Memory B cell (primary cell): ENCODE measurements around the gene OR51T1.
"Not testable (repeated sequence)": the region's sequence is repeated elsewhere in the genome, so short reads cannot be mapped to it uniquely, and the experiment has no call there.

Experiments used
- ATAC-seq: fragments of 150-1000 bp; cut with Tn5 transposase; 2 replicates; pipeline ENCODE4 v1.10.0; 2021; ENCODE audit warnings: low read depth, mild to moderate bottlenecking, moderate library complexity
- DNase-seq, 2 donors: peaks; one replicate each; pipeline ENCODE4 v3.0.0; 2022; ENCODE audit warnings: low spot score in 2 of 2
- H3K27ac Mint-ChIP-seq: one replicate; pipeline ENCODE4 v1.8.0; 2022; ENCODE audit warnings: mild to moderate bottlenecking, moderate library complexity, mixed read lengths
- H3K27me3 Mint-ChIP-seq: one replicate; pipeline ENCODE4 v1.8.0; 2022; ENCODE audit warnings: mixed read lengths
- H3K36me3 Mint-ChIP-seq: one replicate; pipeline ENCODE4 v1.8.0; 2022; ENCODE audit warnings: mild to moderate bottlenecking, mixed read lengths
- H3K4me1 Mint-ChIP-seq: one replicate; pipeline ENCODE4 v1.8.0; 2022; ENCODE audit warnings: mixed read lengths
- H3K4me3 Mint-ChIP-seq: one replicate; pipeline ENCODE4 v1.8.0; 2022; ENCODE audit warnings: mild to moderate bottlenecking, moderate library complexity, mixed read lengths
- H3K9me3 Mint-ChIP-seq: one replicate; pipeline ENCODE4 v1.8.0; 2022; ENCODE audit warnings: mixed read lengths

Gene OR51T1

GRCh38 chr11:4881860-4882500, at the start of gene OR51T1:
Gene OR51T1 (plus strand): TSS chr11:4881900. CDS start chr11:4881900, 0 bp downstream.
- ATAC-seq (no peak), DNase-seq (no peak)
- H3K27me3 Mint-ChIP-seq = peaks cover 4% of the 10 kb centered on the region
- no peak within 1 kb of the TSS for H3K27ac Mint-ChIP-seq
- no peaks in the 10 kb centered on the region for H3K4me1 Mint-ChIP-seq
- no peak within 1 kb of the TSS for H3K4me3 Mint-ChIP-seq
- H3K36me3 Mint-ChIP-seq = no peaks in the 10 kb centered on the region
- no peaks in the 10 kb centered on the region for H3K9me3 Mint-ChIP-seq

- no peak for DNase-seq
- Mint-ChIP-seq H3K27me3 (no peaks in the 10 kb centered on the region), H3K36me3 (no peaks in the 10 kb centered on the region), H3K9me3 (peaks cover 5% of the 10 kb centered on the region), H3K4me1 (no peaks in the 10 kb centered on the region), H3K4me3 (no peak overlapping the region), H3K27ac (no peak overlapping the region)
- ATAC-seq = no peak
Observed at GRCh38 chr11:4839851-4840549, 41.7 kb upstream of the OR51T1 start.

GRCh38 chr11:4848908-4849532, 32.7 kb upstream of the OR51T1 start, which contains the start of gene OR51S1:
Gene OR51S1 (minus strand): TSS chr11:4849208. CDS start chr11:4849208, 0 bp downstream.
- Mint-ChIP-seq H3K36me3 (no peaks in the 10 kb centered on the region), H3K4me3 (no peak within 1 kb of the TSS), H3K4me1 (no peaks in the 10 kb centered on the region), H3K27ac (no peak within 1 kb of the TSS), H3K9me3 (peaks cover under 1% of the 10 kb centered on the region), H3K27me3 (peaks cover 7% of the 10 kb centered on the region)
- ATAC-seq (no peak), DNase-seq (no peak)

GRCh38 chr11:4851033-4851432, 30.7 kb upstream of the OR51T1 start:
- H3K4me1 Mint-ChIP-seq = no peaks in the 10 kb centered on the region
- no peaks in the 10 kb centered on the region for H3K36me3 Mint-ChIP-seq
- peaks cover 1% of the 10 kb centered on the region for H3K9me3 Mint-ChIP-seq
- DNase-seq (no peak), ATAC-seq (no peak)
- no peak overlapping the region for H3K27ac Mint-ChIP-seq
- H3K27me3 Mint-ChIP-seq = peaks cover 9% of the 10 kb centered on the region
- no peak overlapping the region for H3K4me3 Mint-ChIP-seq

- not testable (repeated sequence) for DNase-seq, H3K36me3 Mint-ChIP-seq, H3K4me1 Mint-ChIP-seq, H3K27ac Mint-ChIP-seq, ATAC-seq, H3K9me3 Mint-ChIP-seq, H3K27me3 Mint-ChIP-seq, H3K4me3 Mint-ChIP-seq
Observed at GRCh38 chr11:4854286-4854685, 27.4 kb upstream of the OR51T1 start.

GRCh38 chr11:4862447-4863236, 19.1 kb upstream of the OR51T1 start:
- no peaks in the 10 kb centered on the region for H3K4me1 Mint-ChIP-seq
- H3K36me3 Mint-ChIP-seq = no peaks in the 10 kb centered on the region
- H3K27ac Mint-ChIP-seq = no peak overlapping the region
- H3K27me3 Mint-ChIP-seq = peaks cover 4% of the 10 kb centered on the region
- DNase-seq = no peak
- H3K4me3 Mint-ChIP-seq = no peak overlapping the region
- peaks cover 5% of the 10 kb centered on the region for H3K9me3 Mint-ChIP-seq
- no peak for ATAC-seq

GRCh38 chr11:4863876-4864275, 17.8 kb upstream of the OR51T1 start:
- Mint-ChIP-seq H3K27me3 (peaks cover 4% of the 10 kb centered on the region), H3K9me3 (peaks cover 5% of the 10 kb centered on the region), H3K27ac (no peak overlapping the region), H3K4me3 (no peak overlapping the region), H3K36me3 (no peaks in the 10 kb centered on the region), H3K4me1 (no peaks in the 10 kb centered on the region)
- DNase-seq = no peak
- no peak for ATAC-seq

- no peaks in the 10 kb centered on the region for H3K36me3 Mint-ChIP-seq
- H3K9me3 Mint-ChIP-seq = no peaks in the 10 kb centered on the region
- ATAC-seq = no peak
- H3K4me3 Mint-ChIP-seq = no peak overlapping the region
- no peak for DNase-seq
- no peaks in the 10 kb centered on the region for H3K4me1 Mint-ChIP-seq
- H3K27ac Mint-ChIP-seq = no peak overlapping the region
- H3K27me3 Mint-ChIP-seq = peaks cover 1% of the 10 kb centered on the region
Observed at GRCh38 chr11:4865855-4866254, 15.8 kb upstream of the OR51T1 start.

- ATAC-seq (no peak), DNase-seq (no peak)
- Mint-ChIP-seq H3K27ac (no peak overlapping the region), H3K27me3 (peaks cover 4% of the 10 kb centered on the region), H3K36me3 (no peaks in the 10 kb centered on the region), H3K4me3 (no peak overlapping the region), H3K9me3 (no peaks in the 10 kb centered on the region), H3K4me1 (no peaks in the 10 kb centered on the region)
Observed at GRCh38 chr11:4881188-4881587, 512 bp upstream of the OR51T1 start.

- H3K4me1 Mint-ChIP-seq = no peaks in the 10 kb centered on the region
- ATAC-seq = no peak
- H3K36me3 Mint-ChIP-seq = no peaks in the 10 kb centered on the region
- no peak overlapping the region for H3K27ac Mint-ChIP-seq
- H3K9me3 Mint-ChIP-seq = no peaks in the 10 kb centered on the region
- no peak overlapping the region for H3K4me3 Mint-ChIP-seq
- DNase-seq = no peak
- H3K27me3 Mint-ChIP-seq = peaks cover 4% of the 10 kb centered on the region
Observed at GRCh38 chr11:4882543-4882942, 843 bp downstream of the OR51T1 start.

- no peaks in the 10 kb centered on the region for H3K9me3 Mint-ChIP-seq
- DNase-seq (no peak), ATAC-seq (no peak)
- H3K4me3 Mint-ChIP-seq = no peak overlapping the region
- H3K27me3 Mint-ChIP-seq = peaks cover 4% of the 10 kb centered on the region
- no peaks in the 10 kb centered on the region for H3K36me3 Mint-ChIP-seq
- H3K4me1 Mint-ChIP-seq = no peaks in the 10 kb centered on the region
- H3K27ac Mint-ChIP-seq = no peak overlapping the region
Observed at GRCh38 chr11:4884361-4884760, 2.7 kb downstream of the OR51T1 start.

- H3K27me3 Mint-ChIP-seq = peaks cover under 1% of the 10 kb centered on the region
- no peak for DNase-seq
- no peaks in the 10 kb centered on the region for H3K9me3 Mint-ChIP-seq
- H3K4me1 Mint-ChIP-seq = no peaks in the 10 kb centered on the region
- no peak overlapping the region for H3K4me3 Mint-ChIP-seq
- no peak overlapping the region for H3K27ac Mint-ChIP-seq
- H3K36me3 Mint-ChIP-seq = no peaks in the 10 kb centered on the region
- no peak for ATAC-seq
Observed at GRCh38 chr11:4886186-4886585, 4.5 kb downstream of the OR51T1 start.

GRCh38 chr11:4887591-4887990, 5.9 kb downstream of the OR51T1 start:
- Mint-ChIP-seq H3K27me3 (no peaks in the 10 kb centered on the region), H3K9me3 (no peaks in the 10 kb centered on the region), H3K27ac (no peak overlapping the region), H3K4me3 (no peak overlapping the region), H3K36me3 (no peaks in the 10 kb centered on the region), H3K4me1 (no peaks in the 10 kb centered on the region)
- DNase-seq (no peak), ATAC-seq (no peak)

- no peak overlapping the region for H3K27ac Mint-ChIP-seq
- H3K4me3 Mint-ChIP-seq = no peak overlapping the region
- H3K36me3 Mint-ChIP-seq = no peaks in the 10 kb centered on the region
- H3K4me1 Mint-ChIP-seq = no peaks in the 10 kb centered on the region
- H3K27me3 Mint-ChIP-seq = no peaks in the 10 kb centered on the region
- no peaks in the 10 kb centered on the region for H3K9me3 Mint-ChIP-seq
- ATAC-seq = no peak
- no peak for DNase-seq
Observed at GRCh38 chr11:4890279-4890678, 8.6 kb downstream of the OR51T1 start.
